Anterior cingulate cortex (tissue), 58 donors: ENCODE results near the gene PSMA8.
"Not testable (repeated sequence)": the region's sequence is repeated elsewhere in the genome, so short reads cannot be mapped to it uniquely, and the experiment has no call there.

Experiments used
- DNase-seq, 58 donors: peaks; one replicate each; lab custom pipeline; 2025; lab: John Stamatoyannopoulos, UW

The PSMA8 gene

GRCh38 chr18:26133652-26134051, at the start of gene PSMA8:
Gene PSMA8 (plus strand): TSS chr18:26133869. CDS start chr18:26133966, 97 bp downstream.
- DNase-seq = no peak

GRCh38 chr18:26085056-26085455, 48.6 kb upstream of the PSMA8 start:
- DNase-seq = no peak

GRCh38 chr18:26086959-26087358, 46.7 kb upstream of the PSMA8 start:
- no peak for DNase-seq

- no peak for DNase-seq
Observed at GRCh38 chr18:26088487-26088886, 45.2 kb upstream of the PSMA8 start.

- DNase-seq = peak in 25 of 58 donors; percentile 0 to 63 (median 28)
Observed at GRCh38 chr18:26089293-26090129, 44.2 kb upstream of the PSMA8 start.

- DNase-seq = peak; percentile 22 to 98 (median 91)
Observed at GRCh38 chr18:26090130-26091046, 43.3 kb upstream of the PSMA8 start, which contains the start of gene SS18. Gene SS18 (minus strand): TSS chr18:26090613. CDS start chr18:26090569, 44 bp downstream.

GRCh38 chr18:26091047-26091630, 42.5 kb upstream of the PSMA8 start:
- peak in 13 of 58 donors; percentile 22 to 82 (median 55) for DNase-seq

GRCh38 chr18:26096852-26097251, 36.8 kb upstream of the PSMA8 start:
- DNase-seq = no peak

GRCh38 chr18:26097563-26097962, 36.1 kb upstream of the PSMA8 start:
- DNase-seq = no peak

- DNase-seq = no peak
Observed at GRCh38 chr18:26103579-26103978, 30.1 kb upstream of the PSMA8 start.

- DNase-seq = no peak
Observed at GRCh38 chr18:26104035-26104434, 29.6 kb upstream of the PSMA8 start.

GRCh38 chr18:26119246-26119645, 14.4 kb upstream of the PSMA8 start:
- no peak for DNase-seq

GRCh38 chr18:26121476-26121875, 12.2 kb upstream of the PSMA8 start:
- no peak for DNase-seq

- not testable (repeated sequence) for DNase-seq
Observed at GRCh38 chr18:26121994-26122393, 11.7 kb upstream of the PSMA8 start.

GRCh38 chr18:26127786-26128185, 5.9 kb upstream of the PSMA8 start:
- DNase-seq = no peak

GRCh38 chr18:26128192-26128591, 5.5 kb upstream of the PSMA8 start:
- DNase-seq = not testable (repeated sequence)

GRCh38 chr18:26134107-26134506, 438 bp downstream of the PSMA8 start:
- DNase-seq = no peak

- no peak for DNase-seq
Observed at GRCh38 chr18:26135548-26135947, 1.9 kb downstream of the PSMA8 start.

GRCh38 chr18:26157326-26157725, 23.7 kb downstream of the PSMA8 start:
- no peak for DNase-seq

GRCh38 chr18:26159353-26159752, 25.7 kb downstream of the PSMA8 start:
- no peak for DNase-seq

GRCh38 chr18:26164571-26164970, 30.9 kb downstream of the PSMA8 start:
- DNase-seq = no peak
